ENCODE measurements around the gene RPTOR. TPM values are rescaled to one million over a fixed set of nuclear protein-coding genes. Genes with fewer than 3 reads are reported as not detected.

RPTOR gene
- total RNA-seq, 1 donor from 2014 or later: 65.9 TPM

GRCh38 chr17:80924111-80924806 is 379.6 kb downstream of the RPTOR start:
- Mint-ChIP-seq H3K36me3 (ENCODE audit: low read depth) (peaks cover 62% of the 10 kb centered on the region), H3K4me1 (peaks cover 9% of the 10 kb centered on the region), H3K27me3 (no peaks in the 10 kb centered on the region), H3K27ac (no peak overlapping the region), H3K9me3 (no peaks in the 10 kb centered on the region), H3K4me3 (no peak overlapping the region)
- no peak for ATAC-seq (ENCODE audit: low read depth)
- DNase-seq: no peak
- intact Hi-C loops (cut with micrococcal nuclease): no loop called here
- TF ChIP-seq CTCF (IDR thresholded peaks at IDR 0.05): no peak
- ChIA-PET CTCF (interaction anchor here (1.6 kb wide), 1 partner anchor 187 kb away, joined by 3 read pairs; no protein-coding TSS in a partner anchor), POLR2A (interaction anchor here (0.6 to 1.2 kb wide), 4 partner anchors 8 to 58 kb away, joined by 3 to 4 read pairs (median 4); no protein-coding TSS in a partner anchor)

- Mint-ChIP-seq H3K9me3 (no peaks in the 10 kb centered on the region), H3K4me1 (peaks cover 13% of the 10 kb centered on the region), H3K36me3 (ENCODE audit: low read depth) (peaks cover 64% of the 10 kb centered on the region), H3K27ac (no peak overlapping the region), H3K4me3 (no peak overlapping the region), H3K27me3 (no peaks in the 10 kb centered on the region)
- CTCF ChIA-PET: interaction anchor here (1.6 kb wide), 1 partner anchor 187 kb away, joined by 3 read pairs; no protein-coding TSS in a partner anchor
- POLR2A ChIA-PET: interaction anchor here (0.6 to 1.2 kb wide), 4 partner anchors 9 to 59 kb away, joined by 3 to 4 read pairs (median 4); no protein-coding TSS in a partner anchor
- DNase-seq (no peak), ATAC-seq (ENCODE audit: low read depth) (no peak)
- TF ChIP-seq CTCF (IDR thresholded peaks at IDR 0.05): no peak
- intact Hi-C loops (cut with micrococcal nuclease): no loop called here
Measured at GRCh38 chr17:80924807-80925610, 380.4 kb downstream of the RPTOR start.

- no peak for DNase-seq
- Mint-ChIP-seq H3K27ac (no peak overlapping the region), H3K4me3 (no peak overlapping the region), H3K4me1 (peaks cover 13% of the 10 kb centered on the region), H3K36me3 (ENCODE audit: low read depth) (peaks cover 64% of the 10 kb centered on the region), H3K9me3 (no peaks in the 10 kb centered on the region), H3K27me3 (no peaks in the 10 kb centered on the region)
- POLR2A ChIA-PET: no interaction called here
- no peak for ATAC-seq (ENCODE audit: low read depth)
- intact Hi-C loops (cut with micrococcal nuclease): no loop called here
- CTCF ChIA-PET: interaction anchor here (1.1 to 1.6 kb wide), 2 partner anchors 15 to 188 kb away, joined by 3 to 4 read pairs; no protein-coding TSS in a partner anchor
- TF ChIP-seq CTCF (IDR thresholded peaks at IDR 0.05): no peak
Measured at GRCh38 chr17:80925688-80926335, 381.2 kb downstream of the RPTOR start.

GRCh38 chr17:80926591-80927250 is 382.1 kb downstream of the RPTOR start:
- no peak for TF ChIP-seq CTCF (IDR thresholded peaks at IDR 0.05)
- Mint-ChIP-seq H3K27me3 (no peaks in the 10 kb centered on the region), H3K4me3 (no peak overlapping the region), H3K4me1 (peaks cover 13% of the 10 kb centered on the region), H3K36me3 (ENCODE audit: low read depth) (peaks cover 64% of the 10 kb centered on the region), H3K27ac (no peak overlapping the region), H3K9me3 (no peaks in the 10 kb centered on the region)
- no peak for DNase-seq
- ChIA-PET CTCF (interaction anchor here (1.1 kb wide), 1 partner anchor 14 kb away, joined by 4 read pairs; no protein-coding TSS in a partner anchor), POLR2A (no interaction called here)
- intact Hi-C loops (cut with micrococcal nuclease): no loop called here
- no peak for ATAC-seq (ENCODE audit: low read depth)
